ENCODE results near the gene G6PC3. TPM values are rescaled to one million over a fixed set of nuclear protein-coding genes. Genes with fewer than 3 reads are reported as not detected.

G6PC3 gene
- total and polyA plus RNA-seq, 2 of the 4 experiments (the other 2 are of a cell fraction), result 20.4 to 107 TPM

- peak overlapping the region; percentile 88; the same call in 2 of the 3 replicates for H2BK15ac ChIP-seq (ENCODE audit: low read depth, low read length)
- dilution Hi-C loops (cut with HindIII; ENCODE audit: low sequenced_read_pairs, unreplicated experiment) (no loop called here), in situ Hi-C loops (cut with MboI; ENCODE audit: low sequenced_read_pairs) (no loop called here), intact Hi-C loops (cut with micrococcal nuclease) (no loop called here)
- H3K56ac ChIP-seq (ENCODE audit: extremely low read depth, insufficient read depth, low read length), result peak overlapping the region; percentile 9; the same call in 1 of the 2 replicates
- no peak for TF ChIP-seq MAZ (IDR thresholded peaks at IDR 0.05; ENCODE audit: borderline replicate concordance, low read depth, low read length)
- TF ChIP-seq RCOR1 (IDR thresholded peaks at IDR 0.05; ENCODE audit: insufficient replicate concordance, low read length), result no peak
- no peak for TF ChIP-seq BHLHE40 (IDR thresholded peaks at IDR 0.05; ENCODE audit: low read depth, low read length)
- TF ChIP-seq CTCF (conservative IDR thresholded peaks at IDR 0.05; ENCODE audit: low read depth, low read length), result no peak
- no peak for TF ChIP-seq POLR2A (IDR thresholded peaks at IDR 0.05; ENCODE audit: low read depth, low read length)
- TF ChIP-seq ELK1 (IDR thresholded peaks at IDR 0.05; ENCODE audit: borderline replicate concordance, low read depth, low read length), result no peak
- TF ChIP-seq FOS (IDR thresholded peaks at IDR 0.05; ENCODE audit: low read depth, low read length), result no peak
- TF ChIP-seq SMC3 (IDR thresholded peaks at IDR 0.05; ENCODE audit: low read depth, low read length), result no peak
- TF ChIP-seq CEBPB (IDR thresholded peaks at IDR 0.05; ENCODE audit: low read depth, low read length), result no peak
- no peak for TF ChIP-seq CHD1 (IDR thresholded peaks at IDR 0.05; ENCODE audit: low read depth, low read length)
- TF ChIP-seq USF2 (IDR thresholded peaks at IDR 0.05; ENCODE audit: low read depth, low read length), result no peak
- TF ChIP-seq RFX5 (IDR thresholded peaks at IDR 0.05; ENCODE audit: low read depth, low read length), result no peak
- no peak for TF ChIP-seq MAFK (IDR thresholded peaks at IDR 0.05; ENCODE audit: low read depth, low read length)
- no peak for TF ChIP-seq NFE2L2 (IDR thresholded peaks at IDR 0.05; ENCODE audit: low read depth, low read length)
- TF ChIP-seq RAD21 (IDR thresholded peaks at IDR 0.05; ENCODE audit: low read length), result no peak
- DNase-seq (no peak), ATAC-seq (ENCODE audit: low read depth) (no peak)
- H3K9ac ChIP-seq (ENCODE audit: low read depth, low read length), result peak overlapping the region; percentile 63; the same call in 1 of the 2 replicates
- BruUV-seq (replicated peaks), result no TSS peak
- peaks cover 47% of the 10 kb centered on the region for H3K4me1 ChIP-seq (ENCODE audit: control insufficient read depth, insufficient read depth, low read length)
- H3K9me3 ChIP-seq (ENCODE audit: control insufficient read depth, insufficient read depth, low read length), result no peaks in the 10 kb centered on the region
- peak overlapping the region; percentile 78 for H3K4me2 ChIP-seq (ENCODE audit: low read depth, low read length)
- peaks cover 21% of the 10 kb centered on the region for H4K20me1 ChIP-seq (ENCODE audit: insufficient read depth, low read length)
- ChIA-PET POLR2A (ENCODE audit: unreplicated experiment) (no interaction called here), CTCF (no interaction called here)
- peak overlapping the region; percentile 100 for H3K4ac ChIP-seq (ENCODE audit: low read depth, low read length)
- H2BK120ac ChIP-seq (ENCODE audit: low read depth, low read length), result peak overlapping the region; percentile 99
- H3K9me1 ChIP-seq (ENCODE audit: insufficient read depth, low read length), result peaks cover 25% of the 10 kb centered on the region
- H3K14ac ChIP-seq (replicated peaks; ENCODE audit: low read depth, low read length), result peak overlapping the region; percentile 99
- H3K18ac ChIP-seq (ENCODE audit: low read depth, low read length), result peak overlapping the region; percentile 35
- no peaks in the 10 kb centered on the region; the same call in 1 of the 2 replicates for H3K36me3 ChIP-seq (ENCODE audit: control insufficient read depth, insufficient read depth, low read length)
- H2BK20ac ChIP-seq (ENCODE audit: low read depth, low read length), result peak overlapping the region; percentile 95
- H2AK9ac ChIP-seq (replicated peaks; ENCODE audit: low read depth, low read length, poor library complexity), result peak overlapping the region; percentile 98
- peak overlapping the region; percentile 90 for H2AK5ac ChIP-seq (ENCODE audit: low read depth, low read length)
- H4K91ac ChIP-seq (ENCODE audit: insufficient read depth, low read depth, low read length), result peak overlapping the region; percentile 97
- no peak overlapping the region for H2AFZ ChIP-seq (replicated peaks; ENCODE audit: low read length, poor library complexity)
- H3K4me3 ChIP-seq (ENCODE audit: insufficient read depth, low read depth, low read length), result peak overlapping the region; percentile 48; the same call in 1 of the 2 replicates
- peak overlapping the region in 1 of 2 experiments; percentile 82; a peak in 1 of 4 replicates for H4K8ac ChIP-seq (ENCODE audit: low read depth in 2 of 2, low read length in 2 of 2)
- no peak overlapping the region; the same call in 1 of the 2 replicates for H4K5ac ChIP-seq (ENCODE audit: low read depth, low read length)
- 72% methylated on average over 2 of the region's 10 CpGs; no CpG with 5 or more reads in 1 of the 2 experiments for WGBS, 2 experiments (ENCODE audit: extremely low coverage in 2 of 2, insufficient read length in 1 of 2)
- peak overlapping the region; percentile 99 for H3K23ac ChIP-seq (ENCODE audit: low read depth, low read length)
- H3K27ac ChIP-seq (ENCODE audit: insufficient read depth, low read length), result peak overlapping the region; percentile 84
- peaks cover 14 to 84% of the 10 kb centered on the region in 2 experiments for H3K79me1 ChIP-seq (ENCODE audit: low read depth in 1 of 2, low read length in 2 of 2)
- H2BK5ac ChIP-seq (ENCODE audit: low read depth, low read length, poor library complexity, severe bottlenecking), result peak overlapping the region; percentile 88
- no peaks in the 10 kb centered on the region for H3K27me3 ChIP-seq (ENCODE audit: control insufficient read depth, insufficient read depth, low read length)
Measured at GRCh38 chr17:44110011-44110686, 39.6 kb downstream of the G6PC3 start.

Measured in IMR-90 (cell line).